Body of pancreas (tissue), 4 donors: ENCODE data around the gene SIK3.

ENCODE experiments used
- CTCF ChIP-seq, 7 experiments: fragments of 450-650 bp in 4 of 7; fragments of 200-600 bp in 3 of 7; sonication (generic) in 3 of 7; IDR thresholded peaks; one replicate each; pipeline ENCODE4 v1.5.1; 2016 to 2019; ENCODE audit warnings: antibody characterized with exemption in 7 of 7
- POLR2A ChIP-seq, 3 donors: fragments of 450-650 bp; IDR thresholded peaks; one replicate each; pipeline ENCODE4 v1.6.1; 2016; ENCODE audit warnings: antibody characterized with exemption in 3 of 3, mild to moderate bottlenecking in 2 of 3

DNA sequence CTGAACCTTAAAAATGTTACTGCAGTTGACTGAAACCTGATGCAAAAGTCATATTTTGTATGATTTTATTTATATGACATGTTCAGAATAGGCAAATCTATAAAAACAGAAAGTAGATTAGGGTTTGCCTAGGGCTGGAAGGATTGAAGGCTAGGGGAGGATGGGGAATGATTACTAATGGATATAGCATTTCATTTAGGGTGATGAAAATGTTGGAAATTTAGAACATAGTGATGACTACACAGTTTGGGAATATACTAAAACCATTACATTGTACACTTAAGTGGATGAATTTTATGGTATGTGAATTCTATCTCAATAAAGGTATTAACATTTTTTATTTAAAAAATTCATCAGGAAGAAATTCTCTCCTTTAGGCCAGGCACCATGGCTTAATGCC is 22.9 kb upstream of the SIK3 start:
- TF ChIP-seq CTCF (IDR thresholded peaks at IDR 0.05) (no peak), POLR2A (IDR thresholded peaks at IDR 0.05) (no peak)
